HepG2 (cell line): ENCODE results near the gene TNRC18. TPM values are rescaled to one million over a fixed set of nuclear protein-coding genes. Genes with fewer than 3 reads are reported as not detected.
A peak's percentile ranks its signal among the peaks of the same experiment; 100 is the strongest.

ENCODE experiments used
- ATF7-NPFF ChIP-seq: sonication (generic); formaldehyde crosslinking; IDR thresholded peaks from 2 replicates; pipeline ENCODE4 v1.8.1; 2023; ENCODE audit warnings: mild to moderate bottlenecking, low read depth, missing genetic modification reagents, moderate library complexity
- GABPB1 ChIP-seq: IDR thresholded peaks from 2 replicates; pipeline ENCODE4 v1.6.1; 2016; ENCODE audit warnings: mild to moderate bottlenecking, missing genetic modification reagents, moderate library complexity, missing compliant biosample characterization
- HCFC1 ChIP-seq: fragments of 150-350 bp; IDR thresholded peaks from 2 replicates; pipeline ENCODE4 v1.6.1; 2014; ENCODE audit warnings: low read depth, low read length
- HMG20A ChIP-seq: IDR thresholded peaks from 2 replicates; pipeline ENCODE4 v1.6.1; 2016; ENCODE audit warnings: borderline replicate concordance
- KDM4B ChIP-seq: sonication (generic); formaldehyde crosslinking; IDR thresholded peaks from 2 replicates; pipeline ENCODE4 v1.4.0; 2020; ENCODE audit warnings: missing genetic modification reagents
- KLF9 ChIP-seq: IDR thresholded peaks from 2 replicates; pipeline ENCODE4 v1.6.1; 2016; ENCODE audit warnings: low read depth
- MXI1 ChIP-seq: IDR thresholded peaks from 3 replicates; pipeline ENCODE4 v1.6.1; 2012; ENCODE audit warnings: low read depth, low read length, inconsistent platforms, borderline replicate concordance
- PTBP1 ChIP-seq: fragments of 200-400 bp; formaldehyde crosslinking; IDR thresholded peaks from 2 replicates; pipeline ENCODE4 v1.6.1; 2018; ENCODE audit warnings: low read length, low read depth; ENCODE audit not compliant: poor library complexity, severe bottlenecking
- RFX3 ChIP-seq: IDR thresholded peaks from 2 replicates; pipeline ENCODE4 v1.6.1; 2016; ENCODE audit warnings: missing biosample characterization, missing genetic modification reagents
- RFXAP ChIP-seq: sonication (generic); formaldehyde crosslinking; IDR thresholded peaks from 2 replicates; pipeline ENCODE4 v1.4.0; 2020; ENCODE audit warnings: missing genetic modification reagents, borderline replicate concordance
- THAP11 ChIP-seq: IDR thresholded peaks from 2 replicates; pipeline ENCODE4 v1.6.1; 2016; ENCODE audit warnings: missing biosample characterization, missing genetic modification reagents
- TP53 ChIP-seq: sonication (generic); formaldehyde crosslinking; conservative IDR thresholded peaks from 2 replicates; pipeline ENCODE4 v1.4.0; 2020; ENCODE audit warnings: missing genetic modification reagents
- ZBTB38 ChIP-seq: sonication (generic); formaldehyde crosslinking; IDR thresholded peaks from 2 replicates; pipeline ENCODE4 v1.5.1; 2020; ENCODE audit warnings: mild to moderate bottlenecking, missing genetic modification reagents
- ZMAT3 ChIP-seq: sonication (generic); formaldehyde crosslinking; conservative IDR thresholded peaks from 2 replicates; pipeline ENCODE4 v1.7.0; 2021; ENCODE audit warnings: missing genetic modification reagents
- ZNF30 ChIP-seq: sonication (generic); formaldehyde crosslinking; IDR thresholded peaks from 2 replicates; pipeline ENCODE4 v1.5.0; 2020; ENCODE audit warnings: mild to moderate bottlenecking, missing genetic modification reagents
- ZNF501 ChIP-seq: sonication (generic); formaldehyde crosslinking; IDR thresholded peaks from 2 replicates; pipeline ENCODE4 v1.5.1; 2020; ENCODE audit warnings: mild to moderate bottlenecking, moderate library complexity, missing genetic modification reagents
- ZNF547 ChIP-seq: sonication (generic); formaldehyde crosslinking; IDR thresholded peaks from 2 replicates; pipeline ENCODE4 v1.5.1; 2020; ENCODE audit warnings: mild to moderate bottlenecking, missing genetic modification reagents
- polyA plus RNA-seq, 8 experiments: library from polyadenylated mRNA; depleted of rRNA in 3 of 8; stranded (reverse) in 7 of 8; unstranded in 1 of 8; fragments of >200 nt; fragmentation: Illumina TruSeq in 4 of 8; extraction: Trizol in 4 of 8; gene quantifications; 2 replicates each; pipeline versions ENCODE4 v1.2.1 to v1.2.3, GENCODE V29; 2011 to 2016; ENCODE audit warnings: low read depth in 4 of 8, missing spikeins in 1 of 8, mixed read lengths in 1 of 8; ENCODE audit not compliant: insufficient read depth in 1 of 8
- total RNA-seq, 5 experiments: library from RNA; depleted of rRNA; stranded (reverse); fragments of >200 nt; fragmentation: Illumina TruSeq; extraction: Trizol; gene quantifications; 2 replicates each; pipeline ENCODE4 v1.2.3, GENCODE V29; 2016; ENCODE audit warnings: low read depth in 1 of 5
- TF ChIP-seq, protein P1 (sequence below), 2 experiments: sonication (generic) in 1 of 2; formaldehyde crosslinking in 1 of 2; IDR thresholded peaks; 2 replicates each; pipeline versions ENCODE4 v1.4.0 to v1.6.1; 2018 to 2020; ENCODE audit warnings: missing genetic modification reagents in 2 of 2, borderline replicate concordance in 1 of 2, low read depth in 1 of 2, mild to moderate bottlenecking in 1 of 2, missing biosample characterization in 1 of 2
- TF ChIP-seq, protein P2 (sequence below): sonication (generic); formaldehyde crosslinking; conservative IDR thresholded peaks from 2 replicates; pipeline ENCODE4 v1.8.0; 2022; ENCODE audit warnings: low read depth, missing genetic modification reagents
- TF ChIP-seq, protein P3 (sequence below): sonication (generic); formaldehyde crosslinking; IDR thresholded peaks from 2 replicates; pipeline ENCODE4 v1.5.0; 2020; ENCODE audit warnings: missing genetic modification reagents
- TF ChIP-seq, protein P4 (sequence below): sonication (generic); formaldehyde crosslinking; IDR thresholded peaks from 2 replicates; pipeline ENCODE4 v1.4.0; 2020; ENCODE audit warnings: missing genetic modification reagents

The TNRC18 gene
- total and polyA plus RNA-seq, 2 of the 13 experiments (the other 11 are each of a cell fraction or from before 2014, with no cell fraction given): 11.7 to 17.4 TPM

DNA sequence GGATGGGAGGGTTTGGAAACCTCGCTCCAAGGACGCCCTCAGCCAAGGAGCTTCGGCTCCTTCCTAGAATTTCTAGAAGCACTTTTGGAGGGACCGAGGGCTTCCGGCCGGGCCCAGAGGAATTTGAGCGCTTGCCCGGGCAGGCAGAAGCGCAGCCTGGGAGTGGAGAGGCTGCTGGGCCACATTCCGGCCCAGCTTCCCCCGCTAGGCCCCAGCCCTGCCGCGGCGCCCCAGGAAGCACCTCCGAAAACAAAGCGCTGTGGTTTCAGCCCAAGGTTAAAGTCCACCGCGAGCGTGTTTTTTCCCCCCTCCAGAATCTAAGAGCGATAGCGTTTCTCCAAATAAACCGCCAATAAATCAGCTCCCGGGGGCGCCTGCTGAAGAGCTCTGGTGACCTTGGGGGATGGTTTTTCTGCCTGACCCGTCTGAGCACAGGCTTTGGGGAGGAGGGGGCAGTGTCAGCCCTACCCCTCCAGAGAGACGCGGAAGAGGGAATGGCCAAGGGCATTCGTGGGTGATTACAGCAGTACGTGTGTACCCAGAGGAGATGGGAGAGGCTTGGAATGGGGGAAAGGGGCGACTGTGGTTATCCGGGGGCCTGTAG, 5.7 kb upstream of the TNRC18 start (continued):
- TF ChIP-seq, protein P1, sequence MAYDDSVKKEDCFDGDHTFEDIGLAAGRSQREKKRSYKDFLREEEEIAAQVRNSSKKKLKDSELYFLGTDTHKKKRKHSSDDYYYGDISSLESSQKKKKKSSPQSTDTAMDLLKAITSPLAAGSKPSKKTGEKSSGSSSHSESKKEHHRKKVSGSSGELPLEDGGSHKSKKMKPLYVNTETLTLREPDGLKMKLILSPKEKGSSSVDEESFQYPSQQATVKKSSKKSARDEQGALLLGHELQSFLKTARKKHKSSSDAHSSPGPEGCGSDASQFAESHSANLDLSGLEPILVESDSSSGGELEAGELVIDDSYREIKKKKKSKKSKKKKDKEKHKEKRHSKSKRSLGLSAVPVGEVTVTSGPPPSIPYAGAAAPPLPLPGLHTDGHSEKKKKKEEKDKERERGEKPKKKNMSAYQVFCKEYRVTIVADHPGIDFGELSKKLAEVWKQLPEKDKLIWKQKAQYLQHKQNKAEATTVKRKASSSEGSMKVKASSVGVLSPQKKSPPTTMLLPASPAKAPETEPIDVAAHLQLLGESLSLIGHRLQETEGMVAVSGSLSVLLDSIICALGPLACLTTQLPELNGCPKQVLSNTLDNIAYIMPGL (CRISPR knock-in tag; IDR thresholded peaks at IDR 0.05; ENCODE audit: borderline replicate concordance in 1 of 2, low read depth in 1 of 2): peak; percentile 49 to 64; a peak in 3 of 4 replicates
- TF ChIP-seq RFXAP (CRISPR knock-in tag): peak; percentile 41; the same call in 1 of the 2 replicates
- TF ChIP-seq PTBP1: no peak
- no peak; the same call in 1 of the 3 replicates for TF ChIP-seq MXI1
- TF ChIP-seq ZNF30 (CRISPR knock-in tag): no peak
- no peak for TF ChIP-seq HCFC1
- TF ChIP-seq ZNF547: no peak
- peak; percentile 27; the same call in 1 of the 2 replicates for TF ChIP-seq TP53 (CRISPR knock-in tag)
- peak; percentile 69 for TF ChIP-seq GABPB1 (CRISPR knock-in tag)
- 0 out of 2 replicates have a peak, but pooled peaks have one; percentile 11 for TF ChIP-seq ZBTB38 (CRISPR knock-in tag)
- peak; percentile 77 for TF ChIP-seq ZNF501
- TF ChIP-seq, protein P2, sequence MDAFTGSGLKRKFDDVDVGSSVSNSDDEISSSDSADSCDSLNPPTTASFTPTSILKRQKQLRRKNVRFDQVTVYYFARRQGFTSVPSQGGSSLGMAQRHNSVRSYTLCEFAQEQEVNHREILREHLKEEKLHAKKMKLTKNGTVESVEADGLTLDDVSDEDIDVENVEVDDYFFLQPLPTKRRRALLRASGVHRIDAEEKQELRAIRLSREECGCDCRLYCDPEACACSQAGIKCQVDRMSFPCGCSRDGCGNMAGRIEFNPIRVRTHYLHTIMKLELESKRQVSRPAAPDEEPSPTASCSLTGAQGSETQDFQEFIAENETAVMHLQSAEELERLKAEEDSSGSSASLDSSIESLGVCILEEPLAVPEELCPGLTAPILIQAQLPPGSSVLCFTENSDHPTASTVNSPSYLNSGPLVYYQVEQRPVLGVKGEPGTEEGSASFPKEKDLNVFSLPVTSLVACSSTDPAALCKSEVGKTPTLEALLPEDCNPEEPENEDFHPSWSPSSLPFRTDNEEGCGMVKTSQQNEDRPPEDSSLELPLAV (CRISPR knock-in tag): 0 out of 2 replicates have a peak, but pooled peaks have one; percentile 34
- peak; percentile 43; the same call in 1 of the 2 replicates for TF ChIP-seq KDM4B (CRISPR knock-in tag)
- TF ChIP-seq KLF9 (CRISPR knock-in tag): peak; percentile 56; the same call in 1 of the 2 replicates
- peak; percentile 50; the same call in 1 of the 2 replicates for TF ChIP-seq HMG20A
- TF ChIP-seq THAP11 (CRISPR knock-in tag): peak; percentile 51; the same call in 1 of the 2 replicates
- TF ChIP-seq, protein P3, sequence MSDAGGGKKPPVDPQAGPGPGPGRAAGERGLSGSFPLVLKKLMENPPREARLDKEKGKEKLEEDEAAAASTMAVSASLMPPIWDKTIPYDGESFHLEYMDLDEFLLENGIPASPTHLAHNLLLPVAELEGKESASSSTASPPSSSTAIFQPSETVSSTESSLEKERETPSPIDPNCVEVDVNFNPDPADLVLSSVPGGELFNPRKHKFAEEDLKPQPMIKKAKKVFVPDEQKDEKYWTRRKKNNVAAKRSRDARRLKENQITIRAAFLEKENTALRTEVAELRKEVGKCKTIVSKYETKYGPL (CRISPR knock-in tag): no peak
- TF ChIP-seq RFX3 (CRISPR knock-in tag): no peak
- peak; percentile 37; the same call in 1 of the 2 replicates for TF ChIP-seq ZMAT3 (CRISPR knock-in tag)
- TF ChIP-seq, protein P4, sequence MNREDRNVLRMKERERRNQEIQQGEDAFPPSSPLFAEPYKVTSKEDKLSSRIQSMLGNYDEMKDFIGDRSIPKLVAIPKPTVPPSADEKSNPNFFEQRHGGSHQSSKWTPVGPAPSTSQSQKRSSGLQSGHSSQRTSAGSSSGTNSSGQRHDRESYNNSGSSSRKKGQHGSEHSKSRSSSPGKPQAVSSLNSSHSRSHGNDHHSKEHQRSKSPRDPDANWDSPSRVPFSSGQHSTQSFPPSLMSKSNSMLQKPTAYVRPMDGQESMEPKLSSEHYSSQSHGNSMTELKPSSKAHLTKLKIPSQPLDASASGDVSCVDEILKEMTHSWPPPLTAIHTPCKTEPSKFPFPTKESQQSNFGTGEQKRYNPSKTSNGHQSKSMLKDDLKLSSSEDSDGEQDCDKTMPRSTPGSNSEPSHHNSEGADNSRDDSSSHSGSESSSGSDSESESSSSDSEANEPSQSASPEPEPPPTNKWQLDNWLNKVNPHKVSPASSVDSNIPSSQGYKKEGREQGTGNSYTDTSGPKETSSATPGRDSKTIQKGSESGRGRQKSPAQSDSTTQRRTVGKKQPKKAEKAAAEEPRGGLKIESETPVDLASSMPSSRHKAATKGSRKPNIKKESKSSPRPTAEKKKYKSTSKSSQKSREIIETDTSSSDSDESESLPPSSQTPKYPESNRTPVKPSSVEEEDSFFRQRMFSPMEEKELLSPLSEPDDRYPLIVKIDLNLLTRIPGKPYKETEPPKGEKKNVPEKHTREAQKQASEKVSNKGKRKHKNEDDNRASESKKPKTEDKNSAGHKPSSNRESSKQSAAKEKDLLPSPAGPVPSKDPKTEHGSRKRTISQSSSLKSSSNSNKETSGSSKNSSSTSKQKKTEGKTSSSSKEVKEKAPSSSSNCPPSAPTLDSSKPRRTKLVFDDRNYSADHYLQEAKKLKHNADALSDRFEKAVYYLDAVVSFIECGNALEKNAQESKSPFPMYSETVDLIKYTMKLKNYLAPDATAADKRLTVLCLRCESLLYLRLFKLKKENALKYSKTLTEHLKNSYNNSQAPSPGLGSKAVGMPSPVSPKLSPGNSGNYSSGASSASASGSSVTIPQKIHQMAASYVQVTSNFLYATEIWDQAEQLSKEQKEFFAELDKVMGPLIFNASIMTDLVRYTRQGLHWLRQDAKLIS: peak; percentile 90
- TF ChIP-seq ATF7-NPFF: peak; percentile 42; the same call in 1 of the 2 replicates
